Measurements from ENCODE around the gene FOXN3.

GRCh38 chr14:89317051-89317691 lies 99.9 kb downstream of the FOXN3 start:
- no peak for TF ChIP-seq CTCF (IDR thresholded peaks at IDR 0.05; ENCODE audit: poor library complexity, severe bottlenecking)
- TF ChIP-seq REST (IDR thresholded peaks at IDR 0.05; ENCODE audit: borderline replicate concordance) = no peak
- no peak for TF ChIP-seq EZH2 (IDR thresholded peaks at IDR 0.05; ENCODE audit: borderline replicate concordance, insufficient read depth, low read length, poor library complexity, severe bottlenecking)
- TF ChIP-seq TAF1 (IDR thresholded peaks at IDR 0.05; ENCODE audit: low read depth) = no peak
- TF ChIP-seq POLR2AphosphoS5 (IDR thresholded peaks at IDR 0.05) = no peak
- no peak for TF ChIP-seq EP300 (conservative IDR thresholded peaks at IDR 0.05; ENCODE audit: poor library complexity, severe bottlenecking)
- TF ChIP-seq SMC3 (conservative IDR thresholded peaks at IDR 0.05; ENCODE audit: poor library complexity) = no peak
- TF ChIP-seq RAD21 (conservative IDR thresholded peaks at IDR 0.05) = no peak

All from neural cell (in vitro differentiated cells).